GM12878 (cell line): Measurements from ENCODE around the gene RNF166. TPM values are rescaled to one million over a fixed set of nuclear protein-coding genes. Genes with fewer than 3 reads are reported as not detected.

Experiments used
- BCL11A ChIP-seq: IDR thresholded peaks from 2 replicates; pipeline ENCODE4 v1.6.1; 2011; ENCODE audit warnings: low read depth, low read length
- CHD2 ChIP-seq: IDR thresholded peaks from 2 replicates; pipeline ENCODE4 v1.6.1; 2011; ENCODE audit warnings: low read depth, low read length, improper control_type of control experiment, borderline replicate concordance
- EP300 ChIP-seq, 2 experiments: fragments of 150-350 bp in 1 of 2; IDR thresholded peaks; 2 replicates each; pipeline ENCODE4 v1.6.1; 2011 to 2012; ENCODE audit warnings: low read depth in 2 of 2, low read length in 2 of 2, borderline replicate concordance in 1 of 2, improper control_type of control experiment in 1 of 2, inconsistent platforms in 1 of 2; ENCODE audit not compliant: control insufficient read depth in 1 of 2
- ETV6 ChIP-seq, 2 experiments: fragments of 450-650 bp in 1 of 2; IDR thresholded peaks in 1 of 2; conservative IDR thresholded peaks in 1 of 2; 2 replicates each; pipeline ENCODE4 v1.6.1; 2014; ENCODE audit warnings: antibody characterized with exemption in 1 of 2, borderline replicate concordance in 1 of 2, low read depth in 1 of 2, mild to moderate bottlenecking in 1 of 2, moderate library complexity in 1 of 2
- FOXM1 ChIP-seq: IDR thresholded peaks from 2 replicates; pipeline ENCODE4 v1.6.1; 2012; ENCODE audit warnings: low read depth, mild to moderate bottlenecking, inconsistent platforms, low read length, moderate library complexity
- HDAC6 ChIP-seq: fragments of 200-600 bp; sonication (generic); IDR thresholded peaks from one replicate; pipeline ENCODE4 v1.8.0; 2017; ENCODE audit warnings: antibody characterized with exemption; ENCODE audit not compliant: unreplicated experiment
- IKZF2 ChIP-seq, 2 experiments: fragments of 450-650 bp; IDR thresholded peaks; 2 replicates each; pipeline ENCODE4 v1.6.1; 2017; ENCODE audit warnings: mild to moderate bottlenecking in 2 of 2, moderate library complexity in 2 of 2
- KLF5 ChIP-seq: fragments of 450-650 bp; IDR thresholded peaks from 2 replicates; pipeline ENCODE4 v1.6.1; 2014; ENCODE audit warnings: mild to moderate bottlenecking; ENCODE audit not compliant: partially characterized antibody
- MEF2A ChIP-seq: IDR thresholded peaks from 2 replicates; pipeline ENCODE4 v1.6.1; 2011; ENCODE audit warnings: low read depth, mild to moderate bottlenecking, low read length, moderate library complexity; ENCODE audit not compliant: insufficient read depth
- POLR2A ChIP-seq: IDR thresholded peaks from 2 replicates; pipeline ENCODE4 v1.6.1; 2011; ENCODE audit warnings: low read depth, mild to moderate bottlenecking, low read length
- POLR2AphosphoS5 ChIP-seq: IDR thresholded peaks from 2 replicates; pipeline ENCODE4 v1.6.1; 2011; ENCODE audit warnings: mild to moderate bottlenecking, low read length, inconsistent platforms
- POU2F2 ChIP-seq: IDR thresholded peaks from 3 replicates; pipeline ENCODE4 v1.6.1; 2011; ENCODE audit warnings: low read depth, mild to moderate bottlenecking, low read length, borderline replicate concordance
- SIN3A ChIP-seq: IDR thresholded peaks from 2 replicates; pipeline ENCODE4 v1.6.1; 2012; ENCODE audit warnings: low read depth, low read length, improper control_type of control experiment
- SMAD5 ChIP-seq: IDR thresholded peaks from 2 replicates; pipeline ENCODE4 v1.6.1; 2016; ENCODE audit warnings: antibody characterized with exemption, low read depth
- ZNF622 ChIP-seq: fragments of 450-650 bp; IDR thresholded peaks from 2 replicates; pipeline ENCODE4 v1.6.1; 2017; ENCODE audit warnings: mild to moderate bottlenecking, inconsistent platforms
- polyA plus RNA-seq, 11 experiments: library from polyadenylated mRNA; depleted of rRNA in 4 of 11; unstranded in 6 of 11; stranded (reverse) in 5 of 11; fragments of >200 nt; fragmentation: Nextera tagmentation in 4 of 11; fragmentation: Illumina TruSeq in 1 of 11; extraction: Ambion mirVana in 4 of 11; extraction: Trizol in 1 of 11; gene quantifications; 1 replicate in 1 of 11; 2 replicates in 10 of 11; pipeline versions ENCODE4 v1.2.1 to v1.2.3, GENCODE V29; 2011 to 2016; ENCODE audit warnings: inconsistent platforms in 2 of 11, missing spikeins in 2 of 11, low read depth in 1 of 11
- total RNA-seq, 4 experiments: library from RNA; depleted of rRNA in 3 of 4; stranded (reverse); fragments of >200 nt in 3 of 4; fragmentation: Illumina TruSeq in 1 of 4; extraction: Trizol in 1 of 4; gene quantifications; 2 replicates each; pipeline versions ENCODE4 v1.2.1 to v1.2.3, GENCODE V29; 2013 to 2021
- TF ChIP-seq, protein P1 (sequence below): IDR thresholded peaks from 2 replicates; pipeline ENCODE4 v1.6.1; 2012; ENCODE audit warnings: low read length, inconsistent platforms
- TF ChIP-seq, protein P2 (sequence below): IDR thresholded peaks from 2 replicates; pipeline ENCODE4 v1.6.1; 2011; ENCODE audit warnings: low read depth, mild to moderate bottlenecking, low read length, moderate library complexity, borderline replicate concordance; ENCODE audit errors: extremely low read depth
- TF ChIP-seq, protein P3 (sequence below): IDR thresholded peaks from 2 replicates; pipeline ENCODE4 v1.6.1; 2012; ENCODE audit warnings: improper control_type of control experiment, low read depth, low read length; ENCODE audit not compliant: insufficient replicate concordance
- TF ChIP-seq, protein P4 (sequence below): fragments of 450-650 bp; IDR thresholded peaks from 2 replicates; pipeline ENCODE4 v1.6.1; 2017; ENCODE audit warnings: mild to moderate bottlenecking
- TF ChIP-seq, protein P5 (sequence below): fragments of 450-650 bp; IDR thresholded peaks from 2 replicates; pipeline ENCODE4 v1.6.1; 2014; ENCODE audit warnings: mild to moderate bottlenecking

RNF166 gene
- total and polyA plus RNA-seq, 10 of the 15 experiments (the other 5 are each of a cell fraction or from before 2014, with no cell fraction given): 0.48 to 32.8 (median 12.1) TPM

DNA sequence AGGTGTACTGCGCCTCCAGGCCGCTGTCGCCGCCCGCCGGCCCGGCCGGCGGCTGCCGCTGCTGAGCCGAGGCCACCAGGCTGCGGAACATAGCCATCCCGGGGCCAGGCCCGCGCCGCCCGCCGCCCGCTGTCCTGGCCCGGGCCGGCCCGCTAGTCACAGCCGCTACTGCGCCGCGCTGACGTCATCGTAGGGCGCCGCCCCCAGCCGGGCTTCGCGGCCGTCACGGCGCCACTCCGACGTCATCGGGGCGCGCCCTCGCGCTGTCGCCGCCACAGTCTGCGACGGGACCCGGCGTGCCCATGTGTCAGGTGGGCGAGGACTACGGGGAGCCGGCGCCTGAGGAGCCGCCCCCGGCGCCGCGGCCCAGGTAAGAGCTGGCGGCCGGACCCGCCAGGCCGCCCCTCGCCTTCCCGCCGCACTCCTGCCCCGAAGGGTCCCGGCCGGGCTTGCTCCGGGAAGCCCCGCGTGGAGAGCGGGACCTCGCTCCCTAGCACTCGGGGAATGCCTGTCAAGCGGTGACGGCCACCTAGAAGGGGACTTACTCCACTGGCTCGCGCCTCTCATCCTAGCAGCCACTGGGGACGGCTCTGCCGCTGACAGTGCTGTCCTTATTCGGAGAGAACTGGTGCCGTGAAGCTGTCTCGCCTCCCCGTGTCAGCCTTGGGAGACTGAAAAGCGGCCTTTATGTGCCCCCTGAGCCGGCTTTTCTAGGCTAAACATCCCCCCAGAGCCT is at the start of gene RNF166, which contains the start of gene CTU2 (continued):
- TF ChIP-seq ETV6 (conservative IDR thresholded peaks at IDR 0.05 in 1 of 2, IDR thresholded peaks at IDR 0.05 in 1 of 2; ENCODE audit: borderline replicate concordance in 1 of 2, low read depth in 1 of 2): no peak
- TF ChIP-seq POU2F2: peak; percentile 11; the same call in 1 of the 3 replicates
- peak; percentile 60; the same call in 1 of the 2 replicates for TF ChIP-seq MEF2A
- peak; percentile 75; the same call in 1 of the 2 replicates for TF ChIP-seq POLR2A
- TF ChIP-seq, protein P1, sequence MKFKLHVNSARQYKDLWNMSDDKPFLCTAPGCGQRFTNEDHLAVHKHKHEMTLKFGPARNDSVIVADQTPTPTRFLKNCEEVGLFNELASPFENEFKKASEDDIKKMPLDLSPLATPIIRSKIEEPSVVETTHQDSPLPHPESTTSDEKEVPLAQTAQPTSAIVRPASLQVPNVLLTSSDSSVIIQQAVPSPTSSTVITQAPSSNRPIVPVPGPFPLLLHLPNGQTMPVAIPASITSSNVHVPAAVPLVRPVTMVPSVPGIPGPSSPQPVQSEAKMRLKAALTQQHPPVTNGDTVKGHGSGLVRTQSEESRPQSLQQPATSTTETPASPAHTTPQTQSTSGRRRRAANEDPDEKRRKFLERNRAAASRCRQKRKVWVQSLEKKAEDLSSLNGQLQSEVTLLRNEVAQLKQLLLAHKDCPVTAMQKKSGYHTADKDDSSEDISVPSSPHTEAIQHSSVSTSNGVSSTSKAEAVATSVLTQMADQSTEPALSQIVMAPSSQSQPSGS: no peak
- TF ChIP-seq, protein P2, sequence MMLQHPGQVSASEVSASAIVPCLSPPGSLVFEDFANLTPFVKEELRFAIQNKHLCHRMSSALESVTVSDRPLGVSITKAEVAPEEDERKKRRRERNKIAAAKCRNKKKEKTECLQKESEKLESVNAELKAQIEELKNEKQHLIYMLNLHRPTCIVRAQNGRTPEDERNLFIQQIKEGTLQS: peak; percentile 96
- TF ChIP-seq HDAC6: no peak
- TF ChIP-seq, protein P3, sequence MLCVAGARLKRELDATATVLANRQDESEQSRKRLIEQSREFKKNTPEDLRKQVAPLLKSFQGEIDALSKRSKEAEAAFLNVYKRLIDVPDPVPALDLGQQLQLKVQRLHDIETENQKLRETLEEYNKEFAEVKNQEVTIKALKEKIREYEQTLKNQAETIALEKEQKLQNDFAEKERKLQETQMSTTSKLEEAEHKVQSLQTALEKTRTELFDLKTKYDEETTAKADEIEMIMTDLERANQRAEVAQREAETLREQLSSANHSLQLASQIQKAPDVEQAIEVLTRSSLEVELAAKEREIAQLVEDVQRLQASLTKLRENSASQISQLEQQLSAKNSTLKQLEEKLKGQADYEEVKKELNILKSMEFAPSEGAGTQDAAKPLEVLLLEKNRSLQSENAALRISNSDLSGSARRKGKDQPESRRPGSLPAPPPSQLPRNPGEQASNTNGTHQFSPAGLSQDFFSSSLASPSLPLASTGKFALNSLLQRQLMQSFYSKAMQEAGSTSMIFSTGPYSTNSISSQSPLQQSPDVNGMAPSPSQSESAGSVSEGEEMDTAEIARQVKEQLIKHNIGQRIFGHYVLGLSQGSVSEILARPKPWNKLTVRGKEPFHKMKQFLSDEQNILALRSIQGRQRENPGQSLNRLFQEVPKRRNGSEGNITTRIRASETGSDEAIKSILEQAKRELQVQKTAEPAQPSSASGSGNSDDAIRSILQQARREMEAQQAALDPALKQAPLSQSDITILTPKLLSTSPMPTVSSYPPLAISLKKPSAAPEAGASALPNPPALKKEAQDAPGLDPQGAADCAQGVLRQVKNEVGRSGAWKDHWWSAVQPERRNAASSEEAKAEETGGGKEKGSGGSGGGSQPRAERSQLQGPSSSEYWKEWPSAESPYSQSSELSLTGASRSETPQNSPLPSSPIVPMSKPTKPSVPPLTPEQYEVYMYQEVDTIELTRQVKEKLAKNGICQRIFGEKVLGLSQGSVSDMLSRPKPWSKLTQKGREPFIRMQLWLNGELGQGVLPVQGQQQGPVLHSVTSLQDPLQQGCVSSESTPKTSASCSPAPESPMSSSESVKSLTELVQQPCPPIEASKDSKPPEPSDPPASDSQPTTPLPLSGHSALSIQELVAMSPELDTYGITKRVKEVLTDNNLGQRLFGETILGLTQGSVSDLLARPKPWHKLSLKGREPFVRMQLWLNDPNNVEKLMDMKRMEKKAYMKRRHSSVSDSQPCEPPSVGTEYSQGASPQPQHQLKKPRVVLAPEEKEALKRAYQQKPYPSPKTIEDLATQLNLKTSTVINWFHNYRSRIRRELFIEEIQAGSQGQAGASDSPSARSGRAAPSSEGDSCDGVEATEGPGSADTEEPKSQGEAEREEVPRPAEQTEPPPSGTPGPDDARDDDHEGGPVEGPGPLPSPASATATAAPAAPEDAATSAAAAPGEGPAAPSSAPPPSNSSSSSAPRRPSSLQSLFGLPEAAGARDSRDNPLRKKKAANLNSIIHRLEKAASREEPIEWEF: no peak
- TF ChIP-seq SMAD5: no peak
- TF ChIP-seq IKZF2 (IDR thresholded peaks at IDR 0.05): no peak
- TF ChIP-seq SIN3A: peak; percentile 99
- TF ChIP-seq ZNF622: no peak
- no peak for TF ChIP-seq CHD2
- peak; percentile 85 for TF ChIP-seq KLF5
- peak; percentile 50; the same call in 1 of the 2 replicates for TF ChIP-seq POLR2AphosphoS5
- TF ChIP-seq EP300 (IDR thresholded peaks at IDR 0.05; ENCODE audit: borderline replicate concordance in 1 of 2, control insufficient read depth in 1 of 2, low read depth in 2 of 2, low read length in 2 of 2): no peak
- TF ChIP-seq FOXM1: no peak
- no peak for TF ChIP-seq BCL11A
- TF ChIP-seq, protein P4, sequence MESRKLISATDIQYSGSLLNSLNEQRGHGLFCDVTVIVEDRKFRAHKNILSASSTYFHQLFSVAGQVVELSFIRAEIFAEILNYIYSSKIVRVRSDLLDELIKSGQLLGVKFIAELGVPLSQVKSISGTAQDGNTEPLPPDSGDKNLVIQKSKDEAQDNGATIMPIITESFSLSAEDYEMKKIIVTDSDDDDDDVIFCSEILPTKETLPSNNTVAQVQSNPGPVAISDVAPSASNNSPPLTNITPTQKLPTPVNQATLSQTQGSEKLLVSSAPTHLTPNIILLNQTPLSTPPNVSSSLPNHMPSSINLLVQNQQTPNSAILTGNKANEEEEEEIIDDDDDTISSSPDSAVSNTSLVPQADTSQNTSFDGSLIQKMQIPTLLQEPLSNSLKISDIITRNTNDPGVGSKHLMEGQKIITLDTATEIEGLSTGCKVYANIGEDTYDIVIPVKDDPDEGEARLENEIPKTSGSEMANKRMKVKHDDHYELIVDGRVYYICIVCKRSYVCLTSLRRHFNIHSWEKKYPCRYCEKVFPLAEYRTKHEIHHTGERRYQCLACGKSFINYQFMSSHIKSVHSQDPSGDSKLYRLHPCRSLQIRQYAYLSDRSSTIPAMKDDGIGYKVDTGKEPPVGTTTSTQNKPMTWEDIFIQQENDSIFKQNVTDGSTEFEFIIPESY: no peak
- TF ChIP-seq, protein P5, sequence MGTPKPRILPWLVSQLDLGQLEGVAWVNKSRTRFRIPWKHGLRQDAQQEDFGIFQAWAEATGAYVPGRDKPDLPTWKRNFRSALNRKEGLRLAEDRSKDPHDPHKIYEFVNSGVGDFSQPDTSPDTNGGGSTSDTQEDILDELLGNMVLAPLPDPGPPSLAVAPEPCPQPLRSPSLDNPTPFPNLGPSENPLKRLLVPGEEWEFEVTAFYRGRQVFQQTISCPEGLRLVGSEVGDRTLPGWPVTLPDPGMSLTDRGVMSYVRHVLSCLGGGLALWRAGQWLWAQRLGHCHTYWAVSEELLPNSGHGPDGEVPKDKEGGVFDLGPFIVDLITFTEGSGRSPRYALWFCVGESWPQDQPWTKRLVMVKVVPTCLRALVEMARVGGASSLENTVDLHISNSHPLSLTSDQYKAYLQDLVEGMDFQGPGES: peak; percentile 5; the same call in 1 of the 2 replicates
